ENCODE data around the gene MPV17. TPM values are rescaled to one million over a fixed set of nuclear protein-coding genes. Genes with fewer than 3 reads are reported as not detected.

The MPV17 gene
- total and polyA plus RNA-seq, 2 of the 13 experiments (the other 11 are each of a cell fraction or from before 2014, with no cell fraction given), result 48.9 to 129 TPM

- H3K36me3 ChIP-seq (replicated peaks in 1 of 2; ENCODE audit: control insufficient read depth in 1 of 2, insufficient read depth in 2 of 2, low read length in 2 of 2), result no peaks in the 10 kb centered on the region
- no peak overlapping the region for H2AFZ ChIP-seq (ENCODE audit: low read length)
- H3K4me3 ChIP-seq (replicated peaks in 1 of 3; ENCODE audit: insufficient read depth in 1 of 3, low read depth in 2 of 3, low read length in 3 of 3), result no peak overlapping the region
- H4K20me1 ChIP-seq (ENCODE audit: insufficient read depth, low read length), result no peaks in the 10 kb centered on the region
- FAIRE-seq (no peak), ATAC-seq (no peak), DNase-seq (ENCODE audit: low spot score) (no peak)
- ChIA-PET CTCF (ENCODE audit: low intra/inter-chr PET ratio, low total read pairs) (no interaction called here), POLR2A (no interaction called here)
- H3K9me3 ChIP-seq (ENCODE audit: low read length), result no peaks in the 10 kb centered on the region
- H3K27ac ChIP-seq (ENCODE audit: extremely low read length, insufficient read depth, low read length), result no peak overlapping the region
- intact Hi-C loops (cut with micrococcal nuclease; ENCODE audit: unreplicated experiment), result no loop called here
- H3K79me2 ChIP-seq (ENCODE audit: insufficient read depth, low read length), result no peaks in the 10 kb centered on the region
- H3K4me1 ChIP-seq (ENCODE audit: insufficient read depth, low read length), result peaks cover 56% of the 10 kb centered on the region
- H3K27me3 ChIP-seq (ENCODE audit: control insufficient read depth in 1 of 2, insufficient read depth in 2 of 2, low read length in 2 of 2), result peaks cover 0 to 8% of the 10 kb centered on the region in 2 experiments; a peak in 2 of 5 replicates
- H3K4me2 ChIP-seq (ENCODE audit: low read depth, low read length), result no peak overlapping the region
- no peak overlapping the region for H3K9ac ChIP-seq (ENCODE audit: insufficient read depth, low read depth, low read length)
- 60% methylated on average over 1 of the region's 1 CpG for WGBS (ENCODE audit: low lambda C conversion rate)
- in situ Hi-C loops (cut with HindIII; ENCODE audit: extremely low pct_ligation_motif_present, low pct_unique_long_range_greater_than_20kb), result loop anchor here (5.0 to 10.0 kb wide), 2 partner anchors 188 to 320 kb away; no protein-coding TSS in a partner anchor
- no TSS peak for BruUV-seq (replicated peaks)
- TF ChIP-seq TP53 (CRISPR knock-in tag; conservative IDR thresholded peaks at IDR 0.05) (no peak), ZFYVE20 (CRISPR knock-in tag; IDR thresholded peaks at IDR 0.05; ENCODE audit: borderline replicate concordance, low read depth) (no peak), ZNF431 (CRISPR knock-in tag; IDR thresholded peaks at IDR 0.05; ENCODE audit: borderline replicate concordance, low read depth) (no peak), ATF2 (CRISPR knock-in tag; IDR thresholded peaks at IDR 0.05) (no peak), ZNF678 (CRISPR knock-in tag; IDR thresholded peaks at IDR 0.05) (no peak), GTF2F1 (IDR thresholded peaks at IDR 0.05; ENCODE audit: low read length) (no peak), CAMTA2 (CRISPR knock-in tag; IDR thresholded peaks at IDR 0.05; ENCODE audit: borderline replicate concordance) (no peak), MATR3 (CRISPR knock-in tag; IDR thresholded peaks at IDR 0.05) (no peak), ELF3 (CRISPR knock-in tag; IDR thresholded peaks at IDR 0.05) (no peak), HNF1A (IDR thresholded peaks at IDR 0.05; ENCODE audit: low read depth) (no peak), HNF1A (CRISPR knock-in tag; IDR thresholded peaks at IDR 0.05; ENCODE audit: borderline replicate concordance) (no peak), NCOA5 (CRISPR knock-in tag; IDR thresholded peaks at IDR 0.05) (no peak)
Measured at GRCh38 chr2:27284996-27285395, 37.9 kb downstream of the MPV17 start.

Measured in HepG2 (cell line).